Uterus (tissue), 4 donors: ENCODE results near the gene IREB2. TPM values are rescaled to one million over a fixed set of nuclear protein-coding genes. Genes with fewer than 3 reads are reported as not detected.

ENCODE experiments used
- DNase-seq, 2 donors: peaks; one replicate each; pipeline ENCODE4 v3.0.0-alpha.2; 2019 to 2020
- H3K27ac ChIP-seq, 2 donors: fragments of 200-600 bp; sonication (generic); 1 replicate in 1 of 2; 2 replicates in 1 of 2; pipeline ENCODE4 v1.5.1; 2016 to 2018
- H3K27me3 ChIP-seq, 2 donors: fragments of 200-600 bp; sonication (generic); one replicate each; pipeline ENCODE4 v1.5.1; 2018 to 2019; ENCODE audit warnings: control low read depth in 1 of 2
- H3K36me3 ChIP-seq, 2 donors: fragments of 200-600 bp; sonication (generic); one replicate each; pipeline ENCODE4 v1.5.1; 2019; ENCODE audit warnings: control low read depth in 1 of 2
- H3K4me1 ChIP-seq, 2 donors: fragments of 200-600 bp; sonication (generic); one replicate each; pipeline ENCODE4 v1.5.1; 2018 to 2019; ENCODE audit warnings: control low read depth in 1 of 2
- H3K4me3 ChIP-seq, 2 donors: fragments of 200-600 bp; sonication (generic); 1 replicate in 1 of 2; 2 replicates in 1 of 2; pipeline ENCODE4 v1.5.1; 2018 to 2019; ENCODE audit warnings: mild to moderate bottlenecking in 1 of 2
- H3K9me3 ChIP-seq, 2 donors: fragments of 200-600 bp; sonication (generic); one replicate each; pipeline ENCODE4 v1.5.1; 2019; ENCODE audit warnings: control low read depth in 1 of 2
- CTCF ChIP-seq, 4 experiments: fragments of 200-600 bp in 2 of 4; fragments of 450-650 bp in 2 of 4; sonication (generic) in 2 of 4; IDR thresholded peaks; one replicate each; pipeline ENCODE4 v1.5.1; 2016 to 2019; ENCODE audit warnings: antibody characterized with exemption in 4 of 4, mild to moderate bottlenecking in 2 of 4, moderate library complexity in 1 of 4
- POLR2A ChIP-seq, 2 donors: fragments of 450-650 bp; IDR thresholded peaks; one replicate each; pipeline ENCODE4 v1.6.1; 2016; ENCODE audit warnings: antibody characterized with exemption in 2 of 2, mild to moderate bottlenecking in 1 of 2, moderate library complexity in 1 of 2
- intact Hi-C: fragments of 100-400 bp; cut with DNase I; formaldehyde crosslinking; loops from one replicate; pipeline ENCODE4 v1.15.1; 2023; ENCODE audit warnings: low total_unique reads
- total RNA-seq, 4 donors: library from RNA; depleted of rRNA in 3 of 4; stranded (reverse); fragments of >200 nt in 3 of 4; gene quantifications; one replicate each; pipeline versions ENCODE4 v1.1.0 to v1.2.4, GENCODE V29; 2014 to 2023
- donor health status: DM: yes; HTN: yes; CAD: no.

Gene IREB2
- total RNA-seq, 4 donors from 2014 or later, result 15.1 to 81.7 (median 51.4) TPM

DNA sequence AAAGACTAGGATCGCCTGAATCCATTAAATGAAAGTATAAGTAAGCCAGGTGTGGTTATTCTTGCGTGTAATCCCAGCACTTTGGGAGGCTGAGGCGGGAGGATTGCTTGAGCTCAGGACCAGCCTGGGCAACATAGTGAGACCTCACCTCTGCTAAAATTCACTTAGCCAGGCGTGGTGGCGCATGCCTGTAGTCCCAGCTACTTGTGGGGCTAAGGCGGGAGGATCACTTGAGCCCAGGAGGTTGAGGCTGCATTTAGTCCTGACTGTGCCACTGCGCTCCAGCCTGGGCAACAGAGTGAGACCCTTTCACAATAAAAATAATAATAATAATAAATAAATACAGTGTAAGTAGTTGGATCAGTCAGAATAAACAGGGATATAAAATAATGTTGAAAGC lies 43.9 kb downstream of the IREB2 start:
- Histone ChIP-seq H3K9me3 (no peaks in the 10 kb centered on the region), H3K4me1 (no peaks in the 10 kb centered on the region), H3K27me3 (no peaks in the 10 kb centered on the region), H3K4me3 (no peak overlapping the region), H3K36me3 (peaks cover 0 to 4% of the 10 kb centered on the region in 2 donors), H3K27ac (no peak overlapping the region)
- DNase-seq, result no peak
- intact Hi-C loops, result no loop called here
- TF ChIP-seq POLR2A (IDR thresholded peaks at IDR 0.05) (no peak), CTCF (IDR thresholded peaks at IDR 0.05) (no peak)

DNA sequence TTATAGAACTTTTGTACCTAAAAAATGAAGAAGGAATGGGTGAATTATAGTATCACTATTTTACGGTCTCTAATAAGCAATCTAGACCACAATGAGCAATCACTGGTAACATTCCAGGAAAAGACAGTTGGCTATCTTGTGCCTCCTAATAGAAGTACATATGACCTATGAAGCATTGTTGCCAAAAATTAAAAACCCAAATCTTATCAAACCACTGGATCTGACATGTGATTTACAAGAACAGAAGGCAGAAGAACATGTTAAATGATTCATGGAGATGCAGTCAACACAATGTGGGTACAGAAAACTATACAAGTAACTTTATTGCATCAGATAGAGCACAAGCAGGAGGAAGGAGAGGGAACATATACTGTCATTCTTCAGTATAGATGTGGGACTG lies 54.9 kb downstream of the IREB2 start:
- DNase-seq, result no peak
- H3K4me1 ChIP-seq, result no peaks in the 10 kb centered on the region
- no peak overlapping the region for H3K4me3 ChIP-seq
- H3K27me3 ChIP-seq, result no peaks in the 10 kb centered on the region
- TF ChIP-seq POLR2A (IDR thresholded peaks at IDR 0.05) (no peak), CTCF (IDR thresholded peaks at IDR 0.05) (no peak)
- H3K27ac ChIP-seq, result no peak overlapping the region
- intact Hi-C loops, result no loop called here
- no peaks in the 10 kb centered on the region for H3K36me3 ChIP-seq
- no peaks in the 10 kb centered on the region for H3K9me3 ChIP-seq

DNA sequence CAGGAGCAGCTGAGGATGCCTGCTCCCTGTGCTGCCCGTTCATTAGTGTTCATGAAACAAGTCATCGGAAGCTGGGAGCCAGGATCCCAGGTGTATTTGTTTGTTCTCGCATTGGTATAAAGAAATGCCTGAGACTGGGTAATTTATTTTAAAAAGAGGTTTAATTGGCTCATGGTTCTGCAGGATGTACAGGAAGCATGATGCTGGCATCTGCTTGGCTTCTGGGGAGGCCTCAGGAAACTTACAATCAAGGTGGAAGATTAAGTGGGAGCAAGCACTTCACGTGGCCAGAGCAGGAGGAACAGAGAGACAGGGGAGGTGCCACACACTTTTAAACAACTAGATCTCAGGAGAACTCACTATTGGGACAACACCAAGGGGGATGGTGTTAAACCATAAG lies 63.8 kb downstream of the IREB2 start:
- no peak overlapping the region for H3K27ac ChIP-seq
- DNase-seq, result no peak
- no peaks in the 10 kb centered on the region for H3K4me1 ChIP-seq
- H3K9me3 ChIP-seq, result no peaks in the 10 kb centered on the region
- no peaks in the 10 kb centered on the region for H3K36me3 ChIP-seq
- no peak for TF ChIP-seq CTCF (IDR thresholded peaks at IDR 0.05)
- TF ChIP-seq POLR2A (IDR thresholded peaks at IDR 0.05), result no peak
- no peak overlapping the region for H3K4me3 ChIP-seq
- H3K27me3 ChIP-seq, result no peaks in the 10 kb centered on the region
- intact Hi-C loops, result no loop called here

DNA sequence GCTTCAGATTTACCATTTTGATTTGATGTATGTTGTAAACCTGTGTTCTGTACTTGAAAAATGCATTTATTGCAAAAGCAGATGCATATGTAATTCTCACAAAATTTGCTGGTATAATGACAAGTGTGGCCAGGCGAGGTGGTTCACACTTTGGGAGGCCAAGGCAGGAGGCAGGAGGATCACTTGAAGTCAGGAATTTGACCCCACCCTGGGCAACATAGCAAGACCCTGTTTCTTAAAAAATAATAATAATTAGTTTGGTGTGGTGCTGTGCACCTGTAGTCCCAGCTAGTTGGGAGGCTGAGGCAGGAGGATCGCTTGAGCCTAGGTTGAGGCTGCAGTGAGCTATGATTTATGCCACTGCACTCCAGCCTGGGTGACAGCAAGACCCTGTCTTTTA lies 64.6 kb downstream of the IREB2 start:
- Histone ChIP-seq H3K4me3 (no peak overlapping the region), H3K9me3 (no peaks in the 10 kb centered on the region), H3K4me1 (no peaks in the 10 kb centered on the region), H3K36me3 (no peaks in the 10 kb centered on the region), H3K27ac (no peak overlapping the region), H3K27me3 (no peaks in the 10 kb centered on the region)
- no peak for DNase-seq
- intact Hi-C loops, result no loop called here
- TF ChIP-seq POLR2A (IDR thresholded peaks at IDR 0.05), result no peak
- TF ChIP-seq CTCF (IDR thresholded peaks at IDR 0.05), result no peak

- peak; percentile 91 to 92 for DNase-seq
- intact Hi-C loops, result no loop called here
- no peaks in the 10 kb centered on the region for H3K36me3 ChIP-seq
- H3K4me1 ChIP-seq, result no peaks in the 10 kb centered on the region
- peak in 3 of 4 experiments; percentile 17 to 55 (median 26) for TF ChIP-seq CTCF (IDR thresholded peaks at IDR 0.05)
- peak in 1 of 2 donors; percentile 57 for TF ChIP-seq POLR2A (IDR thresholded peaks at IDR 0.05)
- H3K9me3 ChIP-seq, result no peaks in the 10 kb centered on the region
- peak within 1 kb of the TSS; percentile 72 to 83 for H3K27ac ChIP-seq
- peak within 1 kb of the TSS; percentile 77 to 91 for H3K4me3 ChIP-seq
- no peaks in the 10 kb centered on the region for H3K27me3 ChIP-seq
Observed at GRCh38 chr15:78506971-78507830, 69.2 kb downstream of the IREB2 start, which contains the start of gene HYKK. HYKK (plus strand) TSS chr15:78507577; CDS start chr15:78513089, 5,512 bp downstream.
